ENCODE measurements around the gene CDK4.
"Not testable (repeated sequence)": the region's sequence is repeated elsewhere in the genome, so short reads cannot be mapped to it uniquely, and the experiment has no call there.

The CDK4 gene

GRCh38 chr12:57777911-57778310 is 25.8 kb upstream of the CDK4 start:
- no peak for DNase-seq (ENCODE audit: extremely low spot score)
- ChIA-PET CTCF (interaction anchor here (1.0 to 1.1 kb wide), 2 partner anchors 19 to 21 kb away, joined by 3 read pairs; no protein-coding TSS in a partner anchor), POLR2A (no interaction called here)
- TF ChIP-seq ZNF384 (IDR thresholded peaks at IDR 0.05) = no peak
- no peak for TF ChIP-seq TARDBP (IDR thresholded peaks at IDR 0.05)

- no peak for TF ChIP-seq FOXM1 (IDR thresholded peaks at IDR 0.05; ENCODE audit: borderline replicate concordance)
- TF ChIP-seq NFRKB (IDR thresholded peaks at IDR 0.05) = no peak
- no peak for TF ChIP-seq TARDBP (IDR thresholded peaks at IDR 0.05)
- TF ChIP-seq SUZ12 (IDR thresholded peaks at IDR 0.05) = no peak
- no peak for TF ChIP-seq ELF4 (IDR thresholded peaks at IDR 0.05)
- TF ChIP-seq PKNOX1 (IDR thresholded peaks at IDR 0.05) = no peak
- no peak for TF ChIP-seq ARNT (IDR thresholded peaks at IDR 0.05)
- no peak for TF ChIP-seq HDGF (IDR thresholded peaks at IDR 0.05; ENCODE audit: borderline replicate concordance)
- TF ChIP-seq SP1 (IDR thresholded peaks at IDR 0.05) = no peak
- no peak for TF ChIP-seq BHLHE40 (IDR thresholded peaks at IDR 0.05; ENCODE audit: borderline replicate concordance)
- no peak for TF ChIP-seq L3MBTL2 (conservative IDR thresholded peaks at IDR 0.05)
- no peak for TF ChIP-seq CTBP1 (IDR thresholded peaks at IDR 0.05; ENCODE audit: borderline replicate concordance)
- no peak for TF ChIP-seq FOXA1 (IDR thresholded peaks at IDR 0.05)
- TF ChIP-seq LEF1 (IDR thresholded peaks at IDR 0.05; ENCODE audit: borderline replicate concordance) = no peak
- no peak for TF ChIP-seq FOXK2 (IDR thresholded peaks at IDR 0.05)
- no peak for TF ChIP-seq ZNF384 (IDR thresholded peaks at IDR 0.05)
- ChIA-PET CTCF (interaction anchor here (1.1 kb wide), 1 partner anchor 18 kb away, joined by 3 read pairs; no protein-coding TSS in a partner anchor), POLR2A (no interaction called here)
- no peak for DNase-seq (ENCODE audit: extremely low spot score)
Observed at GRCh38 chr12:57777367-57777766, 25.3 kb upstream of the CDK4 start.

GRCh38 chr12:57776247-57776587 is 24.1 kb upstream of the CDK4 start:
- DNase-seq (ENCODE audit: extremely low spot score) = no peak
- no peak for TF ChIP-seq NFRKB (IDR thresholded peaks at IDR 0.05)
- TF ChIP-seq BHLHE40 (IDR thresholded peaks at IDR 0.05; ENCODE audit: borderline replicate concordance) = no peak
- TF ChIP-seq SUZ12 (IDR thresholded peaks at IDR 0.05) = no peak
- no peak for TF ChIP-seq LEF1 (IDR thresholded peaks at IDR 0.05; ENCODE audit: borderline replicate concordance)
- TF ChIP-seq FOXM1 (IDR thresholded peaks at IDR 0.05; ENCODE audit: borderline replicate concordance) = no peak
- TF ChIP-seq ELF4 (IDR thresholded peaks at IDR 0.05) = no peak
- TF ChIP-seq CTBP1 (IDR thresholded peaks at IDR 0.05; ENCODE audit: borderline replicate concordance) = no peak
- ChIA-PET CTCF (no interaction called here), POLR2A (no interaction called here)

- TF ChIP-seq ZNF384 (IDR thresholded peaks at IDR 0.05) (no peak), HDGF (IDR thresholded peaks at IDR 0.05; ENCODE audit: borderline replicate concordance) (no peak), PKNOX1 (IDR thresholded peaks at IDR 0.05) (no peak), L3MBTL2 (conservative IDR thresholded peaks at IDR 0.05) (no peak), FOXM1 (IDR thresholded peaks at IDR 0.05; ENCODE audit: borderline replicate concordance) (no peak), TARDBP (IDR thresholded peaks at IDR 0.05) (no peak), LEF1 (IDR thresholded peaks at IDR 0.05; ENCODE audit: borderline replicate concordance) (no peak), ELF4 (IDR thresholded peaks at IDR 0.05) (no peak), SUZ12 (IDR thresholded peaks at IDR 0.05) (no peak), SP1 (IDR thresholded peaks at IDR 0.05) (no peak)
- ChIA-PET CTCF (no interaction called here), POLR2A (interaction anchor here (1.5 kb wide), 1 partner anchor 8 kb away, joined by 3 read pairs; no protein-coding TSS in a partner anchor)
- no peak for DNase-seq (ENCODE audit: extremely low spot score)
Observed at GRCh38 chr12:57775563-57776246, 23.6 kb upstream of the CDK4 start.

- no peak for TF ChIP-seq LEF1 (IDR thresholded peaks at IDR 0.05; ENCODE audit: borderline replicate concordance)
- POLR2A ChIA-PET = interaction anchor here (1.5 kb wide), 1 partner anchor 8 kb away, joined by 3 read pairs; no protein-coding TSS in a partner anchor
Observed at GRCh38 chr12:57775044-57775443, 22.9 kb upstream of the CDK4 start.

GRCh38 chr12:57774634-57775033 is 22.5 kb upstream of the CDK4 start:
- POLR2A ChIA-PET = interaction anchor here (1.5 kb wide), 1 partner anchor 9 kb away, joined by 3 read pairs; no protein-coding TSS in a partner anchor
- DNase-seq (ENCODE audit: extremely low spot score); CTCF ChIA-PET: not testable (repeated sequence)

More at GRCh38 chr12:57775044-57775443, 22.9 kb upstream of the CDK4 start:
- CTCF ChIA-PET = no interaction called here
- DNase-seq (ENCODE audit: extremely low spot score) = no peak

- POLR2A ChIA-PET = interaction anchor here (0.7 to 1.8 kb wide), 22 partner anchors 9 to 168 kb away, joined by 3 to 28 read pairs (median 5); partner anchors contain the start of genes ATP23, CDK4, CTDSP2 and MARCHF9
- CTCF ChIA-PET = interaction anchor here (0.6 to 1.2 kb wide), 5 partner anchors 9 to 225 kb away, joined by 3 to 7 read pairs (median 4); partner anchors contain the start of genes DCTN2 and TSFM
- peak; percentile 67 for DNase-seq (ENCODE audit: extremely low spot score)
- no peak for TF ChIP-seq ELF4 (IDR thresholded peaks at IDR 0.05)
- TF ChIP-seq LEF1 (IDR thresholded peaks at IDR 0.05; ENCODE audit: borderline replicate concordance) = no peak
- TF ChIP-seq L3MBTL2 (conservative IDR thresholded peaks at IDR 0.05) = peak; percentile 60
Observed at GRCh38 chr12:57772429-57773322, 20.6 kb upstream of the CDK4 start, which contains the start of gene EEF1AKMT3. Gene EEF1AKMT3 (plus strand): TSS chr12:57772614. CDS start chr12:57772725, 111 bp downstream.

All from HEK293T (cell line).